Suppressor macrophage treated with lipopolysaccharide for 1 hour (primary cell): ENCODE measurements around the gene MEF2C.

Source experiments
- DNase-seq, 3 donors: peaks; one replicate each; pipeline ENCODE4 v3.0.0-alpha.2; 2020 to 2022

MEF2C gene

GRCh38 chr5:88672644-88673252, 210.2 kb downstream of the MEF2C start:
- DNase-seq: no peak

GRCh38 chr5:88671505-88672499, 211.2 kb downstream of the MEF2C start:
- DNase-seq: no peak

- DNase-seq: no peak
Observed at GRCh38 chr5:88671106-88671504, 211.9 kb downstream of the MEF2C start.

GRCh38 chr5:88670461-88670860, 212.5 kb downstream of the MEF2C start:
- DNase-seq: no peak

- no peak for DNase-seq
Observed at GRCh38 chr5:88669371-88670050, 213.5 kb downstream of the MEF2C start.

GRCh38 chr5:88667496-88668201, 215.3 kb downstream of the MEF2C start:
- no peak for DNase-seq
